ENCODE results near the gene MAEA.

DNA sequence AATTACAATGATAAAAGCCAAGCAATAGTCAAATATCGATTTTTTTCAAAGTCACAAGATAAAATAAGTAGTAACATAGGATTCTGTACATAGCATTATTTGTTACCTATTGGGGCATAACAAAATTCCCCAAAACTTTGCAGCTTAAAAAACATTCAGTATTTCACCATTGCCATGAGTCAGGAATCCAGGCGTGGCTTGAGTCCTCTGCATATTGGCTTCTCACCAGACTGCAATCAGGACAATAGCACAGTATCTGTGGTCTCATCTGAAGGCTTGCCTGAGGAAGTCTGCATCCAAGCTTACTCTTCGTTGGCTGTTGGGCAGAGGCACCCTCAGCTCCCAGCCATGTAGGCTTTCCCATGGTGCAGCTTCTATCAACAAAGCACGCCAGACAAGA, 34.5 kb upstream of the MAEA start:
- TF ChIP-seq, protein P1, sequence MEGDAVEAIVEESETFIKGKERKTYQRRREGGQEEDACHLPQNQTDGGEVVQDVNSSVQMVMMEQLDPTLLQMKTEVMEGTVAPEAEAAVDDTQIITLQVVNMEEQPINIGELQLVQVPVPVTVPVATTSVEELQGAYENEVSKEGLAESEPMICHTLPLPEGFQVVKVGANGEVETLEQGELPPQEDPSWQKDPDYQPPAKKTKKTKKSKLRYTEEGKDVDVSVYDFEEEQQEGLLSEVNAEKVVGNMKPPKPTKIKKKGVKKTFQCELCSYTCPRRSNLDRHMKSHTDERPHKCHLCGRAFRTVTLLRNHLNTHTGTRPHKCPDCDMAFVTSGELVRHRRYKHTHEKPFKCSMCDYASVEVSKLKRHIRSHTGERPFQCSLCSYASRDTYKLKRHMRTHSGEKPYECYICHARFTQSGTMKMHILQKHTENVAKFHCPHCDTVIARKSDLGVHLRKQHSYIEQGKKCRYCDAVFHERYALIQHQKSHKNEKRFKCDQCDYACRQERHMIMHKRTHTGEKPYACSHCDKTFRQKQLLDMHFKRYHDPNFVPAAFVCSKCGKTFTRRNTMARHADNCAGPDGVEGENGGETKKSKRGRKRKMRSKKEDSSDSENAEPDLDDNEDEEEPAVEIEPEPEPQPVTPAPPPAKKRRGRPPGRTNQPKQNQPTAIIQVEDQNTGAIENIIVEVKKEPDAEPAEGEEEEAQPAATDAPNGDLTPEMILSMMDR (IDR thresholded peaks at IDR 0.05): no peak
- TF ChIP-seq POLR2A (IDR thresholded peaks at IDR 0.05): no peak
- no peak for TF ChIP-seq POLR2AphosphoS5 (IDR thresholded peaks at IDR 0.05)
